ENCODE measurements around the gene CPAMD8.
"Not testable (repeated sequence)": the region's sequence is repeated elsewhere in the genome, so short reads cannot be mapped to it uniquely, and the experiment has no call there.

Gene CPAMD8

GRCh38 chr19:16946951-16947940, 79.4 kb downstream of the CPAMD8 start:
- TF ChIP-seq CTCF (conservative IDR thresholded peaks at IDR 0.05; ENCODE audit: low read length) = no peak
- no peak for DNase-seq (ENCODE audit: low read depth)
- H3K4me3 ChIP-seq (ENCODE audit: low read length) = no peak overlapping the region

- no peak for TF ChIP-seq CTCF (conservative IDR thresholded peaks at IDR 0.05; ENCODE audit: low read length)
- no peak overlapping the region for H3K4me3 ChIP-seq (ENCODE audit: low read length)
Measured at GRCh38 chr19:16945762-16946465, 80.7 kb downstream of the CPAMD8 start.

GRCh38 chr19:16945364-16945714, 81.3 kb downstream of the CPAMD8 start:
- H3K4me3 ChIP-seq (ENCODE audit: low read length) = no peak overlapping the region
- no peak for DNase-seq (ENCODE audit: low read depth)
- TF ChIP-seq CTCF (conservative IDR thresholded peaks at IDR 0.05; ENCODE audit: low read length) = no peak

More at GRCh38 chr19:16945762-16946465, 80.7 kb downstream of the CPAMD8 start:
- DNase-seq (ENCODE audit: low read depth) = no peak

GRCh38 chr19:16944626-16945363, 81.8 kb downstream of the CPAMD8 start:
- no peak overlapping the region for H3K4me3 ChIP-seq (ENCODE audit: low read length)
- DNase-seq (ENCODE audit: low read depth) = no peak
- TF ChIP-seq CTCF (conservative IDR thresholded peaks at IDR 0.05; ENCODE audit: low read length) = no peak

- no peak overlapping the region for H3K4me3 ChIP-seq (ENCODE audit: low read length)
- no peak for TF ChIP-seq CTCF (conservative IDR thresholded peaks at IDR 0.05; ENCODE audit: low read length)
- DNase-seq (ENCODE audit: low read depth) = no peak
Measured at GRCh38 chr19:16943942-16944625, 82.5 kb downstream of the CPAMD8 start.

GRCh38 chr19:16943090-16943489, 83.5 kb downstream of the CPAMD8 start:
- not testable (repeated sequence) for DNase-seq (ENCODE audit: low read depth)

GRCh38 chr19:16942583-16942982, 84.0 kb downstream of the CPAMD8 start:
- H3K4me3 ChIP-seq (ENCODE audit: low read length) = no peak overlapping the region
- TF ChIP-seq CTCF (conservative IDR thresholded peaks at IDR 0.05; ENCODE audit: low read length) = no peak
- DNase-seq (ENCODE audit: low read depth) = no peak

More at GRCh38 chr19:16943090-16943489, 83.5 kb downstream of the CPAMD8 start:
- not testable (repeated sequence) for H3K4me3 ChIP-seq (ENCODE audit: low read length)
